Right hindlimb (tissue), 1 donor: Measurements from ENCODE around the gene TOMM40L.
A peak's percentile ranks its signal among the peaks of the same experiment; 100 is the strongest.

ENCODE experiments used
- DNase-seq: peaks from one replicate; pipeline ENCODE4 v3.0.0-alpha.2; 2018

TOMM40L gene

DNA sequence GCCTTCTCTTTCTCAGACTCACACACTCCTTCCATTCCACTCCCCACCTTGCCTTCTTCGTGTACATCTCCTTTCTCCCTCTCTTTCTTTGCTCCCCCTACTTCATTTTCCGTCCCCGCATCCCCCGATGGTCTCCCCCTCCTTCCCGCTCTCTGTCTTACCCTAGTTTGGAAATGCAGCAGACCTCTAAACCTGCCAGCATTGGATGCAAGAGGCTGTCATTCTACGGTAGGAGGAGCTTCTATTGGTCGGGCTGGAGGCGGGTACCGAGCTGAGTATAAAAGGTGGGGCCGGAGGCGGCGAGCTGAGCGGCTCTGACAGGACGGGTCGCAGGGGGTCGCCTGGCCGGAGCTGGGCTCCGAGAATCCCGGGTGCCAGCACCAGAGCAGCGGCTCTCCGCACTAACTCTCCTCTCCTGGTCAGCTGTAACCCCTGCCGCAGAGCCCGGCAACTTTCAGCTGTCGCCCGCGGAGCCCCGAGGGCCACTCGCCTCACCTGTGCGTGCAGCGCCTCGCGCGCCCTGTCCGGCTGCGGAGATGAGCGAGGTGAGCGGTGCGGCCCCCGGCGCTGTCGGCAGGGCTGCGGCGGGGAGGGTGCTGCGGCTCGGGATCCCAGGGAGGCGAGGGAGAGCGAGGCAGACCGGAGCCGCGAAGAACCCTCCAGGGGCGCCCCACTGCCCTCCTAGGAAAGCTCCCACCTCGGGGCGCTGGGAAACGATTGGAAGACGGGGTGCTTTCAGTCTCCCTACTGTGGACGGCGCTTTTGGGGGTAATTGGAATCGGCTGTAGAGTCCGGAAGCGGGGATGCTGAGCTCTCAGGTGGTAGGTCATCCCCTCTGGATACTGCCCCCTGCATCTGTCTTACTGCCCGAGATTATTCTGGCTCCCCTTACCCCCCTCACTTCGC is 32.8 kb downstream of the TOMM40L start, which contains the start of gene PCP4L1:
Gene PCP4L1, plus strand, starts transcription at position 307 of the 906 bp plus-strand sequence. Its CDS starts 230 bp downstream, at position 537.
- peak; percentile 55 for DNase-seq

DNA sequence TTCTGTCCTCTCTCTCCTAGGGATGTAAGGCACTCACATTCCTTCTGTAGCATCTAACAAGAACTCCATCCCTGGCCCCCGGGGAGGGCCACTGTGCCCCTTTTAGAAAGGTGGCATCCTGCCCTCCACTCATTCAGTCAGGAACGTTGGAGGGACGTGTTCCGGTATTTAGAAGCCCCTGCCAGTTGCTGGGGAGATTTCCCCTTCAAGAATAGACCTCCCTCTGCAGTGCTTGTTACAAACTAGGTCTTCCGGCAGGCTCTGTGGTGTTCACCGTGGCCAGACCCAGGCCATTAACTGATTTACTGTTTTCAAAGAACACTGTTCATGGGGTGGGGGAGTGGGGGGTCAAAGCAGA is 33.5 kb downstream of the TOMM40L start:
- DNase-seq: no peak

DNA sequence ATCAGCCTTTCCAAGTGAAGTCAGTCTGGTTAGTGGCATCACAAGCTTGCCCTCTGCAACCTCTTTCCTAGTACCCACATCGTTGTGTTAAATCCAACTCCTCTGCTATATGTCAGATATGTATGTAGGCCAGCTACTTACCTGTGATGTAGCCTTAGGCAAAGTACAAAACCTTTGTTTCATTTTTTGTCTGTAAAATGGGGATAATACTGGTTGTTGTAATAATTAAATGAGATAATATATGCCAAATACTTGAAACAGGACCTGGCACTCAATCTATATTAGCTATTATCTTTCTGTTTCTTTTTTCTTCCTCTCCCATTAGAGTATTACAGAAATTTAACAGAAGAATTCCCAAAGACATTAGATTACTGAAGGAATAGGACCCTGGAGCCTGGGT is 33.9 kb downstream of the TOMM40L start:
- no peak for DNase-seq

- no peak for DNase-seq
Measured at GRCh38 chr1:161260376-161261260, 34.8 kb downstream of the TOMM40L start.

GRCh38 chr1:161261261-161262235 is 35.7 kb downstream of the TOMM40L start:
- DNase-seq: no peak

- no peak for DNase-seq
Measured at GRCh38 chr1:161265305-161265704, 39.4 kb downstream of the TOMM40L start.

DNA sequence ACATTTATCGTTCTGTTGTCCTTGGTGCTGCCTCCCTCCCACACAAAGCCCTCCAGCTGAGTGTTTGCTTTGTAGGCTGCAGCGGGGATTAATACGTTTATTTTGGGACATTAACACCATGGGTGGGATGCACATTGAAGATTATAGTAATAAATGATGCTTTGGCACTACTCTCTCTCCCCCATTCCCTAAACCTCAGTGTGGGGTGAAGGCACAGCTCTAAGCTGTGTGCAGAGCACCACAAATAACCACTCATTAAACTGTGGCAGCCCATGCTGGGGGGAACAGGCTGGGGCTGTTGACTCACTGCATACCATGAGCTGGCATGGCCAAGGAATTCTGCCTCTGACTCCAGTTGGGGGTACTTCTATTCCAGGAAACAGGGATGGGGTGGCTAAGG is 40.3 kb downstream of the TOMM40L start:
- DNase-seq: peak; percentile 25

- no peak for DNase-seq
Measured at GRCh38 chr1:161266836-161267235, 41.0 kb downstream of the TOMM40L start.

DNA sequence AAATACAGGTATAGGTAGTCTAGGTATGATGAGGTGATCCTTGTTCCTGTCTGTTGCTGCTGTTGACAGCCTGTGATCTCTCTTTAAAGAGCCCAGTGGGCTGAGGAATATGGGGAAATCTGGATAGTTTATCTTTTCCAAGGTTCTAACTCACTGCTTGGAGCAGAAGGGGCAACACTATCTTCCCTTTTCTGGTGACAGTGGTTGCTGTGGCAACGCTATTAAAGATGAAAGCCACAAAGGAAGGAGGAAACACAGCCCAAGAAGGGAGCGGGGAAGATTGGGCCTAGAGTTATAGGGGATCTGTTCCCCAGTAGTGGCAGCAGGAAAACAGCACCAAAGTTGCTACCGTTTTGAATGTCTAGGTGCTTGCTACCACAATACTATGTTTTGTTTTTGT is 41.5 kb downstream of the TOMM40L start:
- DNase-seq: no peak

DNA sequence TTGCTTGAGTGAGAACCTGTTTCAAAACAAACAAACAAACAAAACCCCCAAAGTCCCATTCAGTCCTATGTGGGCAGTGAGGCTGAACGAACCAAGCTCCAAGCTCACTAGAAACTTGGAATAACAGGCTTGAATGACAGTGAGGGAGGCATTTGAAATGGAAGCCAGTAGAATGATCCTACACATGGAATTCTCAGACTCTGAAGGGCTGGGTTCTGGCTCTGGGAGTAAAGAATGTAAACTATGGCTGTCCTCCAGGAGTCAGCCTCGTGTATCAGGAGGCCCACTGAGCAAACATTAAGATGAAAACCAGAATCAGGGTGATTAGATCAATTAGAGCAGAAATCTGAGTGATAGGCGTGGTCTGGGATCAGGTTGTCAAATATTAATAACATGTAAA is 47.5 kb downstream of the TOMM40L start:
- DNase-seq: no peak

DNA sequence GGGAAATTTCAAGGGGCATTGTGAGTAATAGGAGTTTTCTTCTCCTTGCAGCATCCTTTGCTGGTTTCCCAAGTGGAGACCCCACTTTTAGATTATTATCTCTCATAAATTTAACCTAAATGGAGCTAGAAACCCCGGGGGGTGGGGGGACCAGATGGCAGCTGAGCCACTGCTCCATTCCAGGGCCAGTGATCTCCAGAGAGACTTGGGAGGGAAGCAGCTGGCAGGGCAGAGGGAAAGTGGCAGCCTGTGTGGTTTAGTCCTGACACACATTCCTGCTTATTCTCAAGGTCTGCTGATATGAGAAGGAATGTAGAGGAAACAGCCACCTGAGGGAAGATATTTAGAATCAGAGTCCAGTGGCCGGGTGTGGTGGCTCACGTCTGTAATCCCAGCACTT is 49.0 kb downstream of the TOMM40L start:
- DNase-seq: no peak
